Chondrocyte (in vitro differentiated cells): ENCODE measurements around the gene THAP9. TPM values are rescaled to one million over a fixed set of nuclear protein-coding genes. Genes with fewer than 3 reads are reported as not detected.
"Not testable (repeated sequence)": the region's sequence is repeated elsewhere in the genome, so short reads cannot be mapped to it uniquely, and the experiment has no call there.

Source experiments
- DNase-seq: peaks from one replicate; pipeline ENCODE4 v3.0.0; 2021; ENCODE audit warnings: mixed read lengths, low spot score
- H3K27ac Mint-ChIP-seq: one replicate; pipeline ENCODE4 v1.8.0; 2021; ENCODE audit warnings: mild to moderate bottlenecking, moderate library complexity, mixed read lengths; ENCODE audit not compliant: unreplicated experiment
- H3K27me3 Mint-ChIP-seq: 2 replicates; pipeline ENCODE4 v1.8.0; 2021; ENCODE audit warnings: low read depth, mixed read lengths
- H3K36me3 Mint-ChIP-seq: 2 replicates; pipeline ENCODE4 v1.8.0; 2021; ENCODE audit warnings: low read depth, mixed read lengths
- H3K4me1 Mint-ChIP-seq: 2 replicates; pipeline ENCODE4 v1.8.0; 2021; ENCODE audit warnings: low read depth, mild to moderate bottlenecking, mixed read lengths
- H3K4me3 Mint-ChIP-seq: one replicate; pipeline ENCODE4 v1.8.0; 2021; ENCODE audit warnings: mild to moderate bottlenecking, moderate library complexity, mixed read lengths; ENCODE audit not compliant: unreplicated experiment
- H3K9me3 Mint-ChIP-seq: 2 replicates; pipeline ENCODE4 v1.8.0; 2021; ENCODE audit warnings: low read depth, mixed read lengths
- long read RNA-seq: library from polyadenylated mRNA; stranded (forward); transcript quantifications from one replicate; pipeline ENCODE4 v2.0.0, GENCODE V29; 2021
- total RNA-seq: library from RNA; stranded (reverse); gene quantifications from 3 replicates; pipeline ENCODE4 v1.2.1, GENCODE V29; 2021
- TF ChIP-seq, protein P1 (sequence below): fragments of 200-600 bp; sonication (generic); IDR thresholded peaks from 2 replicates; pipeline ENCODE4 v1.5.0; 2021; ENCODE audit warnings: antibody characterized with exemption, mild to moderate bottlenecking, moderate library complexity

THAP9 gene, protein sequence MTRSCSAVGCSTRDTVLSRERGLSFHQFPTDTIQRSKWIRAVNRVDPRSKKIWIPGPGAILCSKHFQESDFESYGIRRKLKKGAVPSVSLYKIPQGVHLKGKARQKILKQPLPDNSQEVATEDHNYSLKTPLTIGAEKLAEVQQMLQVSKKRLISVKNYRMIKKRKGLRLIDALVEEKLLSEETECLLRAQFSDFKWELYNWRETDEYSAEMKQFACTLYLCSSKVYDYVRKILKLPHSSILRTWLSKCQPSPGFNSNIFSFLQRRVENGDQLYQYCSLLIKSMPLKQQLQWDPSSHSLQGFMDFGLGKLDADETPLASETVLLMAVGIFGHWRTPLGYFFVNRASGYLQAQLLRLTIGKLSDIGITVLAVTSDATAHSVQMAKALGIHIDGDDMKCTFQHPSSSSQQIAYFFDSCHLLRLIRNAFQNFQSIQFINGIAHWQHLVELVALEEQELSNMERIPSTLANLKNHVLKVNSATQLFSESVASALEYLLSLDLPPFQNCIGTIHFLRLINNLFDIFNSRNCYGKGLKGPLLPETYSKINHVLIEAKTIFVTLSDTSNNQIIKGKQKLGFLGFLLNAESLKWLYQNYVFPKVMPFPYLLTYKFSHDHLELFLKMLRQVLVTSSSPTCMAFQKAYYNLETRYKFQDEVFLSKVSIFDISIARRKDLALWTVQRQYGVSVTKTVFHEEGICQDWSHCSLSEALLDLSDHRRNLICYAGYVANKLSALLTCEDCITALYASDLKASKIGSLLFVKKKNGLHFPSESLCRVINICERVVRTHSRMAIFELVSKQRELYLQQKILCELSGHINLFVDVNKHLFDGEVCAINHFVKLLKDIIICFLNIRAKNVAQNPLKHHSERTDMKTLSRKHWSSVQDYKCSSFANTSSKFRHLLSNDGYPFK
- total RNA-seq = 3.0 to 4.3 TPM (median 3.6 TPM) in 3 replicates
- long read RNA-seq, partial matches to known transcripts = 1 of 6 reads
- long read RNA-seq, other reads (novel, unspliced or antisense) = 1 of 6 reads

DNA sequence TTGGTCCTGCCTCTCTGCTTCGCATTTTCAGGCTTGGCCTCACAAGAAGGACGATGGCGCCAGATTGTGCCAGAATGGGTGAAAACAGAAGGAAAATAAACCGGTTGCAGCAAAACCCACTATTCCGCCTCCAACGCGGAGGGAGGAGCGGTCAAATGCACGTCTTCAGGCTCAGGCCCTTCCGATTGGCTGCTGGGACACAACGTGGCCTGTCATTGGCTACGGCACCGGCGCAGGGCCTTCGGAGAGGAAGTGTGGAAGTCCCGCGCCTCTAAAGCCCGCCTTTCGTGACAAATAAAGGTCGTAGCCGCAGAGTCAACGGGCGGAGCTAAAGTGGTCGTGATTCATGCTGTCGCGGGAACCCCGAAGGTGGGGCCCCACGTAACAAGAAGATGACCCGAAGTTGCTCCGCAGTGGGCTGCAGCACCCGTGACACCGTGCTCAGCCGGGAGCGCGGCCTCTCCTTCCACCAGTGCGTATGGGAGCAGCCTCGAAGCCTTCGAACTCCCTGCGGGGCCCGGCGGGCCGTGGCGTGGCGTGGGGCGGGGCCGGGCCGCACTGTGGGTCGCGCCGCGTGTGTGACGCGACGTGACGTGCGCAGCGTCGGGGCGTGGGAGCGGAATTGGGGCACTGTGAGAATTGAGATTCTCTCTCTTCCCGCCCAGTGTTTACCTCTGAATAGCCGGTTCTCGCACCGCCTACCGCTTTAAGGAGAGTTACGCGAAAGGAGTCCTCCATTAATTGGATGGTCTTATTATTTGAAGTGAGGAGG is at the start of gene THAP9:
Gene THAP9 (plus strand): TSS at position 325 of the 772 bp plus-strand sequence. CDS start 68 bp downstream, at position 393.
- DNase-seq = peak; percentile 99
- Mint-ChIP-seq H3K36me3 (peaks cover 2% of the 10 kb centered on the region), H3K9me3 (no peaks in the 10 kb centered on the region), H3K27me3 (no peaks in the 10 kb centered on the region), H3K4me3 (no peak within 1 kb of the TSS), H3K4me1 (peaks cover 35% of the 10 kb centered on the region), H3K27ac (no peak within 1 kb of the TSS)
- TF ChIP-seq, protein P1, sequence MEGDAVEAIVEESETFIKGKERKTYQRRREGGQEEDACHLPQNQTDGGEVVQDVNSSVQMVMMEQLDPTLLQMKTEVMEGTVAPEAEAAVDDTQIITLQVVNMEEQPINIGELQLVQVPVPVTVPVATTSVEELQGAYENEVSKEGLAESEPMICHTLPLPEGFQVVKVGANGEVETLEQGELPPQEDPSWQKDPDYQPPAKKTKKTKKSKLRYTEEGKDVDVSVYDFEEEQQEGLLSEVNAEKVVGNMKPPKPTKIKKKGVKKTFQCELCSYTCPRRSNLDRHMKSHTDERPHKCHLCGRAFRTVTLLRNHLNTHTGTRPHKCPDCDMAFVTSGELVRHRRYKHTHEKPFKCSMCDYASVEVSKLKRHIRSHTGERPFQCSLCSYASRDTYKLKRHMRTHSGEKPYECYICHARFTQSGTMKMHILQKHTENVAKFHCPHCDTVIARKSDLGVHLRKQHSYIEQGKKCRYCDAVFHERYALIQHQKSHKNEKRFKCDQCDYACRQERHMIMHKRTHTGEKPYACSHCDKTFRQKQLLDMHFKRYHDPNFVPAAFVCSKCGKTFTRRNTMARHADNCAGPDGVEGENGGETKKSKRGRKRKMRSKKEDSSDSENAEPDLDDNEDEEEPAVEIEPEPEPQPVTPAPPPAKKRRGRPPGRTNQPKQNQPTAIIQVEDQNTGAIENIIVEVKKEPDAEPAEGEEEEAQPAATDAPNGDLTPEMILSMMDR = no peak

DNA sequence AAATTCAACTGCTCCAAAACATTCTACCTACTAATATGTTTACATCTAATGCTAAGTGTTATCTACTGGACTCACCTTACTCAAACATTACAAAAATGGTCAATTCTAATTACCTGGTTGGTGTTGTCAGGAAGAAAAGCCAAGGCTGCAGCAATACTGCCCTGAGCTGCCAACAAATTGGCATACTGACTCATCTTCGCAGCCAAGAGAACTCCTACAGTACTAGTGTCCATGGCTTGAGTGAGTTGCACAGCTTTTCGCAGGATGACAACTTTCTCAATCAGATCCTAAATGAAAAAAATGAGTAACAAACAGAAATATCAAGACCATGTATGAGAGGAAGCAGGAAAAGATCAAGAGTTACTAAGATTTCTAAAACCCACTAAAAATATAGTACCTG is 49.2 kb upstream of the THAP9 start:
- Mint-ChIP-seq H3K27ac (peak overlapping the region; percentile 82), H3K9me3 (no peaks in the 10 kb centered on the region), H3K27me3 (no peaks in the 10 kb centered on the region), H3K4me3 (no peak overlapping the region), H3K4me1 (peaks cover 2% of the 10 kb centered on the region), H3K36me3 (peaks cover 55% of the 10 kb centered on the region)
- DNase-seq = no peak
- TF ChIP-seq, protein P1 = no peak

DNA sequence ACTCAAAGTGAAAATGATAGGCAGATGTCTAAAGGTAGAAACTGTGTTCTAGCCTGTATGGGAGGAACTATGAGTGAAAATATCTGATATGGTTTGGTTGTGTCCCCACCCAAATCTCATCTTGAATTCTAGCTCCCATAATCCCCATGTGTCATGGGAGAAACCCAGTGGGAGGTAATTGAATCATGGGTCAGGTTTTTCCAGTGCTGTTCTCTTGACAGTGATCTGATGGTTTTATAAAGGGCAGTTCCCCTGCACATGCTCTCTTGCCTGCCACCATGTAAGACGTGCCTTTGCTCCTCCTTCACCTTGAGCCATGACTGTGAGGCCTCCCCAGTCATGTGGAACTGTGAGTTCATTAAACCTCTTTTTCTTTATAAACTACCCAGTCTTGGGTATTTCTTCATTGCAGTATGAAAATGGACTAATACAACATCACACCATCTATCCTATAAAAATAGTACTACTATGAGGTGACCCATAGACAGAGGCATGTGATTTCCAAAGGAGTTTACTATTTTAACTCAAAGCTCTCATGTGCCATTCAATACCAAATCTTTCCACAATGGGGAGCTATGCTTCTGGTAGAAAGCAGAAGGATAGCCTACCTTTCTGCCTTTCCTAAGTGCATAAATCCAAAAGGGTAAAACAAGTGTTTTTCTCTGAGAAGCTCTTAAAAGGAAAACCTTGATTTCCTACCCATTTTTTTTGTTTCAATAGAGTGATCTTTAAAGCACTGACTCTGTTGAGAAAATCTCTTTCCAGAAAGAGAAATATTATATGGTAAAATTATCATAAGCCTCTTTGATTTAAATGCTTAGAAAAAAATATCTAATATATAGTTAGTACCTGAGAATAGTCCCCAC is 48.4 kb upstream of the THAP9 start:
- Mint-ChIP-seq H3K36me3 (peaks cover 52% of the 10 kb centered on the region), H3K27ac (peak overlapping the region; percentile 34), H3K9me3 (no peaks in the 10 kb centered on the region), H3K4me3 (no peak overlapping the region), H3K4me1 (peaks cover 2% of the 10 kb centered on the region), H3K27me3 (no peaks in the 10 kb centered on the region)
- no peak for DNase-seq
- TF ChIP-seq, protein P1 = peak; percentile 71

DNA sequence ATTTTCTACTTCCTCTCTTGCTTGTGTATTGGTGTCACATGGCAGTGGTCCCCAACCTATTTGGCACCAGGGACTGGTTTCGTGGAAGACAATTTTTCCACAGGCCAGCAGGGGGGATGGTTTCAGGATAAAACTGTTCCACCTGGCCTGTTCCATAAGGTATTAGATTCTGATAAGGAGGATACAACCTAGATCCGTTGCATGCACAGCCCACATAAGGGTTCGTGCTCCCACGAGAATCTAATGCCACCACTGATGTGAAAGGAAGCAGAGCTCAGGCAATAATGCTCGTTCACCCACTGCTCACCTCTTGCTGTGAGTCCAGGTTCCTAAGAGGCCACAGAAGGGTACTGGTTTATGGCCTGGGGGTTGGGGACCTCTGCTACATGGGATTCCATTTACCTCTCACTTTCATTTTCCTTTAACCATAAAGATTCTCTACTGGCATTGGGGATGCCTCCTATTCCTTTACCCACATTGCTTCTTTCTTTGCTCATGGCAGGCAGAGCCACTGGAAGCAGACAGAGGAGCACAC is 47.7 kb upstream of the THAP9 start:
- peaks cover 53% of the 10 kb centered on the region for H3K36me3 Mint-ChIP-seq
- H3K4me3 Mint-ChIP-seq = no peak overlapping the region
- no peak for DNase-seq
- no peaks in the 10 kb centered on the region for H3K9me3 Mint-ChIP-seq
- H3K27me3 Mint-ChIP-seq = no peaks in the 10 kb centered on the region
- H3K4me1 Mint-ChIP-seq = peaks cover 2% of the 10 kb centered on the region
- TF ChIP-seq, protein P1 = peak; percentile 2
- peak overlapping the region; percentile 19 for H3K27ac Mint-ChIP-seq

DNA sequence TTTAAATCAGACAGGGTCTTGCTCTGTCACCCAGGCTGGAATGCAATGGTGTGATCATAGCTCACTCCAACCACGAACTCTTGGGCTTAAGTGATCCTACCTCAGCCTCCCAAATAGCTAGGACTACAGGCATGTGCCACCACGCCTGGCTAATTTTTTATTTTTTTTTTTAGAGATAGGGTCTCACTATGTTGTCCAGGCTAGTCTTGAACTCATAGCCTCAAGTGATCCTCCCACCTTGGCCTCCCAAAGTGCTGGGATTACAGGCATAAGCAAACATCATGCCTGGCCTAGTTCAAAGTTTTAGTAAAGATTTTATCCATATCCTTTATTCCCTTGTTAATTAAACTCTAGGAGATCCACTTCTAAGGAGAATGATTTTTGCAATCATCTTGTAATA is 40.0 kb upstream of the THAP9 start:
- Mint-ChIP-seq H3K4me1 (peaks cover 26% of the 10 kb centered on the region), H3K27ac (peak overlapping the region; percentile 45), H3K36me3 (peaks cover 35% of the 10 kb centered on the region)
- not testable (repeated sequence) for H3K4me3 Mint-ChIP-seq, DNase-seq, H3K27me3 Mint-ChIP-seq, H3K9me3 Mint-ChIP-seq
